KOPT-K1 (cell line): ENCODE data around the gene H6PD.

ENCODE experiments used
- H3K27ac ChIP-seq: fragments of 200-600 bp; sonication (generic); 2 replicates; pipeline ENCODE4 v1.5.1; 2016; ENCODE audit warnings: antibody characterized with exemption, mild to moderate bottlenecking, low read depth, low read length; ENCODE audit not compliant: poor library complexity, severe bottlenecking
- H3K36me3 ChIP-seq: fragments of 200-600 bp; sonication (generic); 2 replicates; pipeline ENCODE4 v1.5.1; 2017; ENCODE audit warnings: antibody characterized with exemption, mild to moderate bottlenecking, low read length, moderate library complexity; ENCODE audit not compliant: insufficient read depth
- H3K9me3 ChIP-seq: fragments of 200-600 bp; sonication (generic); 2 replicates; pipeline ENCODE4 v1.5.1; 2017; ENCODE audit warnings: antibody characterized with exemption, low read length, mild to moderate bottlenecking; ENCODE audit not compliant: insufficient read depth, poor library complexity, severe bottlenecking

H6PD gene, protein sequence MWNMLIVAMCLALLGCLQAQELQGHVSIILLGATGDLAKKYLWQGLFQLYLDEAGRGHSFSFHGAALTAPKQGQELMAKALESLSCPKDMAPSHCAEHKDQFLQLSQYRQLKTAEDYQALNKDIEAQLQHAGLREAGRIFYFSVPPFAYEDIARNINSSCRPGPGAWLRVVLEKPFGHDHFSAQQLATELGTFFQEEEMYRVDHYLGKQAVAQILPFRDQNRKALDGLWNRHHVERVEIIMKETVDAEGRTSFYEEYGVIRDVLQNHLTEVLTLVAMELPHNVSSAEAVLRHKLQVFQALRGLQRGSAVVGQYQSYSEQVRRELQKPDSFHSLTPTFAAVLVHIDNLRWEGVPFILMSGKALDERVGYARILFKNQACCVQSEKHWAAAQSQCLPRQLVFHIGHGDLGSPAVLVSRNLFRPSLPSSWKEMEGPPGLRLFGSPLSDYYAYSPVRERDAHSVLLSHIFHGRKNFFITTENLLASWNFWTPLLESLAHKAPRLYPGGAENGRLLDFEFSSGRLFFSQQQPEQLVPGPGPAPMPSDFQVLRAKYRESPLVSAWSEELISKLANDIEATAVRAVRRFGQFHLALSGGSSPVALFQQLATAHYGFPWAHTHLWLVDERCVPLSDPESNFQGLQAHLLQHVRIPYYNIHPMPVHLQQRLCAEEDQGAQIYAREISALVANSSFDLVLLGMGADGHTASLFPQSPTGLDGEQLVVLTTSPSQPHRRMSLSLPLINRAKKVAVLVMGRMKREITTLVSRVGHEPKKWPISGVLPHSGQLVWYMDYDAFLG

DNA sequence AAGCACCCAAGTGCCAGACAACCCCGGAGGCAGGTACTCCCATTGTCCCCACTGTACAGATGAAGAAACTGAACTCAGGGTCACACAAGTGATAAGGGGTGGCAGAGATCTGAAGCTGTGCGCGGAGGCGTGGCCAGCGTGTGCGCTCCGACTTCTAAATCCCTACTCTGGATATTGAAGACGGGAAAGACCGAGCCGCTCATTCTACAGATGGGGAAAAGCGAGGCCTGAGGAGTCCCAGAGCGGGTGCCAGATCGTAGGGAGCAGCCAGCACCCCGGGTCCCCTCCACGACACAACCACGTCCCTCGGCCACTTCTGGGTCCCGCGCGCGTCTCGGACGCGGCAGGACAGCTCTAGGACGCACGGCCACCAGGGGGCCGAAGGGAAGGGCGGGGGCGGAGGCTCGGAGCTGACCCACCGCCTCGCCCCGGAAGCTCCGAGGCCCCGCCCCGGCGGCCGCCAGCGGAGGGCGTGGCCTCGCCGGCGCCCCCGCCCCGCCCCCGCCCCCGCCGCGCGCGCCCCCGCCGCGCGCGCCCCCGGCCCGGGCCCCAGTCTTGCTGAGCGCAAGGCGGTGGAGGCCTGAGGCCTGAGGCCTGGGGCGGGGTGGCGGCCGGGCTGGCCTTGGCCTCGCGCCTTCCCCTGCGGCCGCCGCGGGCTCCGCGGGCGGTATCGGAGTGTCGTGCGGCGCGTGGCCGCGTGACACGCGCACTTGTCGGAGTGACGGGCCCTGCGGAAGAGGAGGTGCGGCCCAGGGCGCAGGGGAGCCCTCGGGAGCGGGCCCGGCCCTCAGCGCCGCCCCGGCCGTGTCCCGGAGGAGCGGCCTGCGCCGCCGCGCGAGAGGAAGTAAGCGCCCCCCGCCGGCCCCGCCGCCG, at the start of gene H6PD:
H6PD (plus strand) TSS at position 552 of the 873 bp plus-strand sequence. CDS start 10,161 bp downstream, outside the sequence.
- Histone ChIP-seq H3K9me3 (no peaks in the 10 kb centered on the region), H3K36me3 (no peaks in the 10 kb centered on the region), H3K27ac (peak within 1 kb of the TSS; percentile 76)

DNA sequence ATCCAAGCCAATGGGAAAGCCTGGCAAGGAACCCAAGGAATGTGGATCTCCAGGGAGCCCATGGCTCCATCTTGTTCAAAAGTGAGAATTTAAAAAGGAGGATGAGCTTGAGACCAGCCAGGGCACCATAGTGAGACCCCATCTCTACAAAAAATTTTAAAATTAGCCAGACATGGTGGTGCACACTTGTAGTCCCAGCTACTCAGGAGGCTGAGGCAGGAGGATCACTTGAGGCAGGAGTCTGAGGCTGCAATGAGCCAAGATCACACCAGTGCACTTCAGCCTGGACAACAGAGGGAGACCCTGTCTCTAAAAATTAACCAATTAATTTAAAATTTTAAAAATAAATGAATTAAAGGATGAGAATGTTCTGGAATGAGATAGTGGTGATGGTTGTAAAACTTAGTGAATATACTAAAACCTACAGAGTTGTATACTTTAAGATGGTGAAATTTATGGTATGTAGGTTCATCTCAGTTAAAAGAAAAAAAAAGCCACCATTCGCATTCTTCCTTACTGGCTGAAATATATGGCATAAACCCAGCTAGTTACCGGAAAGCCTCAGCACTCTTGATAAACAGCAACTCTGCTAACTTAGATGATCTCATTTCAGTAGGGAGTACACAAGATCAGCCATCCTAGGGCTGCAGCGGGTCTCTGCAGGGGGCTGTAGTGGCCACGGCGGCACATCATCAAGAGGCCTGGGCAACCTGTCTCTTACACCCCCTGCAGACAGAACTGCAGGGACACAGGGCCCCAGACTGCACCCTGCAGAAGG, 48.3 kb upstream of the H6PD start:
- no peak overlapping the region for H3K27ac ChIP-seq
- H3K36me3 ChIP-seq, result no peaks in the 10 kb centered on the region
- H3K9me3 ChIP-seq, result no peaks in the 10 kb centered on the region

DNA sequence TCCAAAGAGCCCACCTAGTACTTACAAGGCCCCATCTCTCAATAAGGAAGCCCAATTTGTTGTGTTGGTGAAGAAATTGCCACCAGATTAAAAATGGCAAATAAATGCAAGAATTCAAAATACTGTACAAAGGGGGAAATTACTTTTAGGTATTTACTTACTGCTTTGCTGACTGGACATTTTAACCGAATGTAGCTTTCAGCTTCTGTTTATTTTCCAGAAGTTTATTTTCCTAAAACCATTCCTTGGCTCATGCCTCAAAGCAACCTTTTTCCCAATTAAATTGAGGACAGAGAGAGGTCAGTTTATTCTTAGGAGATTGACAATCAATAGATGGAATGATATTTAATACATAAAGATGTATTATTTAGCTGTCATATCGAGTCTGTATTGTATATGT, 47.6 kb upstream of the H6PD start:
- H3K36me3 ChIP-seq, result no peaks in the 10 kb centered on the region
- no peak overlapping the region for H3K27ac ChIP-seq
- no peaks in the 10 kb centered on the region for H3K9me3 ChIP-seq

DNA sequence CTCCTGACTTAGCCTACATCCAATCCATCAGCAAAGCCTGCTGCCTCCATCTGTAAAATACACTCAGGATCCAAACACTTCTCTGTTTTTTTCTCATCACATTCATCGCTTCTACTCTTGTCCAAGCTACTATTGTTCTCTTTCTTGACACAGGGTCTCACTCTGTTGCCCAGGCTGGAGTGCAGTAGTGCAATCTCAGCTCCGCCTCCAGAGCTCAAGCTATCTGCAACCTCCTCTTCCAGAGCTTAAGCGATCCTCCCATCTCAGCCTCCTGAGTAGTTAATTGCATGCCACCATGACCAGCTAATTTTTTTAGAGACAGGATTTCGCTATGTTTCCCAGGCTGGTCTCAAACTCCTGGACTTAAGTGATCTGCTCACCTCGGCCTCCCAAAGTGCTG, 44.3 kb upstream of the H6PD start:
- Histone ChIP-seq H3K36me3 (no peaks in the 10 kb centered on the region), H3K27ac (no peak overlapping the region), H3K9me3 (no peaks in the 10 kb centered on the region)

DNA sequence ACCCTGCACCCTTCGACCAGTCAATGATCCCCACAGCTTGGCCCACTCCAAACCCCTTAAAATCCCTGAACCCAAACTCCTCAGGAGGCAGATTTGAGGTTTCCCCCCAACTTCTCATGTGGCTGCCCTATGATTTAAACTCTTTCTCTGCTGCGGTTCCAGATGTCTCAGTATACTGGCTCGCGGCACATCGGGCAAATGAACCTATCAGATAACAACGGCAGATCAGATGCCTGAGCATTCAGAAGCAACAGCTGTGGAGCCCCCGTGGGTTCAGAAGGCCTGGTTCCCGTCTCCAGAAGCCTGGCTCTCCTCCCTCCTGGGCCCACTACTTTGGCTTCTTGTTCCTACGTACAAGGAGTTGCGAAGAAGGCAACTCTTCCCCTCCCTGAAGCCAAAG, 43.3 kb upstream of the H6PD start:
- Histone ChIP-seq H3K27ac (no peak overlapping the region), H3K9me3 (no peaks in the 10 kb centered on the region), H3K36me3 (no peaks in the 10 kb centered on the region)

DNA sequence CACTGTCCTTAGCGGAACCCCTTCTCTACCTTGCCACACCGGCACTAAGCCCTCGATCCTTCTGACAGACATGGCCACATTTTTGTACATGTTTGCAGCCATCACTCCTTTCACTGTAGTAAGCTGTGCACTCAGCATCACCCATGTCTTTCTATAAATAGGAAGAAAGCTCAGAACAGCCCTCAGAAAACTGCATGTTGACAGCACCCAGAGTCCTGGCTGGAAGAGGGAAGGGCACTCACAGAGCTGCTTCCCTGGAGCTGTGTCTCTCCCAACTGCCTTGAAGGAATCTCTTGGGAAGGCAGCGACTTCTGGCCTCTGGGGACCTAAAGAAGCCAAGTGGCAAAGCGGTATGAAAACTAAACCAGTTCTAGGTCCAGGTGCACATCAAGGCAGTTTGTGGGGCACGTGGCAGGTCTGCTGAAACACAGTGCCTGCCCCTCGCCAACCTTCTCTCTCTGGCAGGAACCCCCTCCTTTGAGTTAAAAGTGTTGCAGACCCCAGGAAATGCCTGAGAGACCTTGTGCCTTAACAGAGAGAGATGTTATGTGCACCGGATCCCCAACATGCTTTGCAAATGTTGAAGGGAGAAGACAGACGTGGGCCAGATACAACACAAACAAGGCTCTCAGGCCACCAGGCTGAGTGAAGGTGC, 41.9 kb upstream of the H6PD start:
- Histone ChIP-seq H3K27ac (no peak overlapping the region), H3K36me3 (no peaks in the 10 kb centered on the region), H3K9me3 (no peaks in the 10 kb centered on the region)

DNA sequence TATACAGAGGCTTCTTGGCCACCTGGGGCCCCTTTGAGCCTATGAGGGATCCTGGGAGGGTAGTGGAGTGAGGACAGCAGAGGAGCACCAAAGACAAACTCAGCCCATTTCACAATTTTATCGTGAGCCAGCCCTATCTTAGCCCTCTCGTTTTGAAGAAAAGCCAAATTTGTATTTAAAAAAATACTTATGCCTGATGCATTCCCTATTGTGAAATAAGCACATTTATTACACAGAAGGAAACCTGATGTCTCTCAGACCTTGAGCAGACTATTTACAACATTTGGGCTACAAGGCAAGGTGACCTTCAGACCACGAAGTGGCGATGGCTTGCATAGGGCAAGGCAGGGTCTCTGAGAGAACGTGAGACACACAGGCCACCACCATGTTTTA, 41.3 kb upstream of the H6PD start:
- Histone ChIP-seq H3K9me3 (no peaks in the 10 kb centered on the region), H3K27ac (no peak overlapping the region), H3K36me3 (no peaks in the 10 kb centered on the region)

DNA sequence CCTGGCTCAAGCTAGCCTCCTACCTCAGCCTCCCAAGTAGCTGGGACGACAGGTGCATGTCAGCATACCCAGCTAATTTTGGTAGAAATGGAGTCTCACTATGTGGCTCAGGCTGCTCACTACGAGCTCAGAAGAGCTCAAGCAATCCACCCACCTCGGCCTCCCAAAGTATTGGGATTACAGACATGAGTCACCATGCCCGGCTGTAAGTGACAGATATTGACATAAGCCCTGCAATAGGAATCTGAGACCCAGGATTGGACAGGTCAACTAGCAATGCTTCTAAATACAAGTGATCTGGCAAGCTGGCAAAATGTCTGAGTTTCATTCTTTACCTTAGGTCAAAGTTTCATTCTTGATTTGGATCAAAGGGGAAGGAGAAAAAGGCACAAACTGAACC, 40.5 kb upstream of the H6PD start:
- H3K36me3 ChIP-seq, result no peaks in the 10 kb centered on the region
- H3K27ac ChIP-seq, result no peak overlapping the region
- no peaks in the 10 kb centered on the region for H3K9me3 ChIP-seq

DNA sequence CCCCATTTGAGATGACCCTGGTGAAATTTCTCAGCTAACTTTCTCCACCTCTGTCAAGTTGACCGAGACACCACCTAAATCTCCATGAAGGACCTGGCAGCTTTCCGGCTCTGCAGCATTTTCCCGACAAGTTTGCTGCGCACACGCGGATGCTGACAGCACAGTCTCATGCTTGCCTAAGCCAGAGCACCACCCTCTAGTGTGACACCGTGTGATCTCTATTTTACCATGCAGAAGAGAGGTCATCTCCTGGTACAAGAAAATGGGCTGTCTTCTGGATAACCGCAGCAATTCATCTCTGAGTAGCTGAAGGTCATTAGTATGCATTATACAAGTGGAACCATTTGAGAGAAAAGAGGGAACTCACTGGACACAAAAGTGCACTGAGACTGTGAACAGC, 38.9 kb upstream of the H6PD start:
- Histone ChIP-seq H3K9me3 (no peaks in the 10 kb centered on the region), H3K27ac (no peak overlapping the region), H3K36me3 (no peaks in the 10 kb centered on the region)

DNA sequence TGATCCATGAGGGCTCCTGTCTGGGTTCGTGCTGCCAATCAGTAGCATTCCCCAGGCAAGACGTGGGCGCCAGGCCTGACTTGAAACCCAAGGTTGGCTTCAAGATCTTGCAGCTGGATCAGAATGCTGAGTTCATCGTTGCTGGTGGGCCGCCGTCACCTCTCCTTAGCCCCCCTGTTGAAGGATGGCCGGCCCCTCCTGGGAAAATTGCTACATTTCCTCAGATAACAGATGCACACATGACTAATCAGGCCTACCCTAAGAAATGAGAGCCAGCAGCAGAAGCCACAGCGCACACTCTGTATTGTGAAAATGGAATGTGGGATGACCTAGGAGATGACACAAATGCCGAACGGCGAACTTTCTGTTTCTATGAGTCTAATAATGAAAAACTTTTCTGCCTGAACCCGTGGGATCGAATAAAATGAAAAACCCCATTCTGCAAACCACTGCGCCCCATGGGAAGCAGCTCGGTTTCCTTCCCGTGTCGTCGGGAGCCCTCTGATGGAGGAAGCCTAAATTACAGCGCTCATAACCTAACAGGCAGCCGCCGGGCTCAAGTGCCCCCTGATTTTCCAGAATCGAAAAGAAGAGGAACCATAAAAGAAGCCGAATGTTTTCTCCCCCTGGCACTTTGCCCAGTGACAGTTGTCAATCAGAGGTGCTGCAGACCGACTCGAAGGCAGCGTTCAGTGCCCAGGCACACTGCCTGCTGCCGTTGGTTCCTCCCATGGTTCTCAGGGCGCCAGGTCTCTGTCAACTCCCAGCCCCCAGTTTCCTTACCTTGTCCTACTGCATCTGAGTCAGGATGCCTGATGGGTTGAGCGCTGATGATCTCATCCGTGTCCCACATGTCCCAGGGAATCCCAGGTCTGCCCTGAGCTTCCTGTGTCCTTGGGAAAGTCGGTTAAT, 38.2 kb upstream of the H6PD start:
- H3K9me3 ChIP-seq, result no peaks in the 10 kb centered on the region
- H3K36me3 ChIP-seq, result no peaks in the 10 kb centered on the region
- H3K27ac ChIP-seq, result no peak overlapping the region

DNA sequence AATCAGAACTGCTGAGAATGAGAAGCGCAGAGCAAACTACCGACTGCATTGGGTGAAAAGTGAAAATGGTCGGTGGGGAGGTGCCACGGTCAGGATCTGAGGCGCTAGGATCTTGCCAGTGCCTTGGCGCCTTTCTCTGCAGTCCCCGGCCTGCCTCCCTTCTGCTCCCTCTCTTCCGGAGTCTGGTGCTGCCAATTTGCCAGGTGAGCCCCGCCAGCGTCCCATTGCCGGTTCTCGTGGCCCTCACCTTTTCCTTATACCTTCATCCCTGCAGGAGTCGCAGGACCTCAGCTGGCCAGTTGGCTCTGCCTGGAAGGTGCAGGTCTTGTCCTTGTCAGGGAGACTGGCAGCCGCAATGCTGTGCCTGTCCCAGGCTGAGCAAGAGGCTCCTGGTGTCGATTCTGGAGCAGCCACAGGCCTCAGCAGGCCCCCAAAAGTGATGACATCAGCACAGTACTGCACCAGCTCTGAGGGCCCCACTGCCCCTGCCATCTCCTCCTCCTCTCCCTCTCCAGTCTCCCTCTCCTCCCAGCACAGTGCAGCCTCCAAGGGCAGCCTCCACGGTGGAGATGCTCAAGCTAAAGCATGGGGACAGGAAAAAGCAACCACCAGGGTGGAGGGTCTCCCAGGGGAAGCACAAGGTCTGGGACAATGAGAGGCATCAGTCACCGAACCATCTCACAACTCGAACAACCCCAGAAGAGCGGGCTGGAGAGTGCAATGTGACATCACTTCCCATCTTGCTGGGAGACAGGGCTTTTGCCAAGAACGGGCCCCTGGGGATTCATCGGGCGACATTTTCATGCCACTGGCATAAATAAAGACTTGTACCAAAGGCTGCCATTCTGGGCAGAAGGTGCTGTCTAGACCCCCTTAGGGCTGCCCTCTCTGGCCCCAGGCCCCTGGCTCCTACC, 37.1 kb upstream of the H6PD start:
- Histone ChIP-seq H3K9me3 (no peaks in the 10 kb centered on the region), H3K27ac (no peak overlapping the region), H3K36me3 (no peaks in the 10 kb centered on the region)

DNA sequence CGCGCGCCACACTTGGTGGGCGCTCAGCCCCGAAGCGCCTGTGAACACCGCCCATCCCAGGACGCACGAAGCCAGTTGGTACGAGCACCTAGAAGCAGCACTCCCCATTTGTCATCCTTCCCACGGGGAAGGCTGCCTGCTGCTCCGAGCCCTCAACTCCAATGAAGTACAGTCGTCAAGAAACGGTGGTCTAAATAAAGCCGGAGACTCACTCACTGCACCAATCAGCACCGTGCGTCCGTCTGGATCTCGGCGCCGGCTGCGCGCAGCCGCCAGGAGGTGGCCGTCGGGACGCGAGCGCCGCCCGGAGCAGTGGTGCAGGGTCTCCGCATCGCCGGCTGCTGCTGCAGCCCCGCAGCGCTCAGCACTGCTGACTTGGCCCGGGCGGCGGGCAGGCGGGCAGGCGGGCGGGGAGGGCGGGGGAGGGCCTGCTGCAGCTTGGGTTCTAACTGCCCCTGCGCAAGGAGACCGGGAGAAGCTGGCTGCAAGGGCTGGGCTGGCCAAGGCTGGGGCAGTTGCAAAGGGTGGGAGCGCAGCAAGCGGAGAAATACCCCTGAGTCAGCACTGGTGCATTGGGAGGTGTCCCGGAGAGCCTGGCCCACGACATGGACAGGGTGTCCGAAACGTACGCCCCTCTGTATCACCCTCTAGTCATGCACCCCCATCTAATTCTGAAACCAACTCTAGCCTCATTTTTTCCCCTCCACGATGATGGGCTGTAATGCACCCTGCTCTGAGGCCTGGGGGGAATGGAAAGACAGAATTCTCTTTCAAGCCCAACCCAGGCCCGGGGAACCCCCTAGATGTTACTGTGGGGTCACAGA, 35.8 kb upstream of the H6PD start:
- Histone ChIP-seq H3K36me3 (no peaks in the 10 kb centered on the region), H3K9me3 (no peaks in the 10 kb centered on the region), H3K27ac (no peak overlapping the region)
